B cell (primary cell): ENCODE results near the gene CSNK1G3. TPM values are rescaled to one million over a fixed set of nuclear protein-coding genes. Genes with fewer than 3 reads are reported as not detected.
A peak's percentile ranks its signal among the peaks of the same experiment; 100 is the strongest.

Experiments
- ATAC-seq: fragments of 200-7000 bp; cut with Tn5 transposase; one replicate; pipeline ENCODE4 v1.10.0; 2021; ENCODE audit warnings: low read depth, mild to moderate bottlenecking, moderate number of reproducible peaks, moderate library complexity
- CTCF ChIA-PET: fragments of 350-600 bp; sonication (Branson Sonifier 250); formaldehyde crosslinking; loops from one replicate; lab custom pipeline; 2021; ENCODE audit warnings: antibody characterized with exemption, inconsistent platforms; lab: Charles Lee
- POLR2A ChIA-PET: fragments of 350-600 bp; sonication (Branson Sonifier 250); formaldehyde crosslinking; loops from one replicate; lab custom pipeline; 2021; ENCODE audit warnings: antibody characterized with exemption; lab: Charles Lee
- DNase-seq: peaks from one replicate; pipeline ENCODE4 v3.0.0; 2013
- H2AFZ ChIP-seq: 2 replicates; pipeline ENCODE4 v1.6.1; 2012; ENCODE audit warnings: mild to moderate bottlenecking, low read depth, low read length; ENCODE audit not compliant: insufficient read depth, poor library complexity, severe bottlenecking
- H3K27ac ChIP-seq, 2 donors: 1 replicate in 1 of 2; 2 replicates in 1 of 2; pipeline ENCODE4 v1.5.1; 2012 to 2013; ENCODE audit warnings: low read length in 2 of 2, mild to moderate bottlenecking in 2 of 2, moderate library complexity in 1 of 2
- H3K27me3 ChIP-seq, 4 experiments: fragments of 200-600 bp in 1 of 4; sonication (generic) in 1 of 4; replicated peaks in 1 of 4; 1 replicate in 2 of 4; 2 replicates in 2 of 4; pipeline versions ENCODE4 v1.6.1 to v1.7.0; 2013 to 2016; ENCODE audit warnings: low read length in 3 of 4, mild to moderate bottlenecking in 2 of 4, mixed read lengths in 1 of 4, moderate library complexity in 1 of 4; ENCODE audit not compliant: insufficient read depth in 4 of 4, control insufficient read depth in 3 of 4; ENCODE audit errors: control extremely low read depth in 1 of 4
- H3K36me3 ChIP-seq, 2 experiments: replicated peaks in 1 of 2; 1 replicate in 1 of 2; 2 replicates in 1 of 2; pipeline versions ENCODE4 v1.6.1 to v1.7.1; 2013; ENCODE audit warnings: low read length in 1 of 2; ENCODE audit not compliant: insufficient read depth in 2 of 2, control insufficient read depth in 1 of 2; ENCODE audit errors: control extremely low read depth in 1 of 2, extremely low read depth in 1 of 2
- H3K4me1 ChIP-seq, 2 donors: fragments of 200-600 bp in 1 of 2; sonication (generic) in 1 of 2; 1 replicate in 1 of 2; 2 replicates in 1 of 2; pipeline versions ENCODE4 v1.5.1 to v1.6.1; 2013 to 2017; ENCODE audit warnings: low read length in 2 of 2; ENCODE audit not compliant: control insufficient read depth in 2 of 2, insufficient read depth in 2 of 2
- H3K4me2 ChIP-seq: replicated peaks from 2 replicates; pipeline ENCODE3; 2012; ENCODE audit warnings: mild to moderate bottlenecking, low read depth, low read length; ENCODE audit not compliant: poor library complexity, severe bottlenecking
- H3K4me3 ChIP-seq, 5 experiments: fragments of 200-600 bp in 1 of 5; sonication (generic) in 1 of 5; 1 replicate in 3 of 5; 2 replicates in 2 of 5; pipeline versions ENCODE4 v1.5.1 to v1.7.0; 2011 to 2016; ENCODE audit warnings: low read length in 4 of 5, mild to moderate bottlenecking in 4 of 5, low read depth in 2 of 5, control low read depth in 1 of 5, moderate library complexity in 1 of 5; ENCODE audit not compliant: insufficient read depth in 1 of 5; ENCODE audit errors: control extremely low read depth in 1 of 5, extremely low read depth in 1 of 5
- H3K79me2 ChIP-seq: fragments of 200-600 bp; sonication (generic); one replicate; pipeline ENCODE4 v1.6.0; 2016; ENCODE audit warnings: low read length; ENCODE audit not compliant: control insufficient read depth, insufficient read depth
- H3K9ac ChIP-seq: fragments of 200-600 bp; sonication (generic); 2 replicates; pipeline ENCODE4 v1.6.1; 2017; ENCODE audit warnings: mild to moderate bottlenecking, low read length, moderate library complexity
- H3K9me3 ChIP-seq, 3 donors: one replicate each; pipeline versions ENCODE4 v1.6.1 to v1.7.1; 2013; ENCODE audit warnings: low read length in 2 of 3; ENCODE audit not compliant: control insufficient read depth in 2 of 3, insufficient read depth in 1 of 3; ENCODE audit errors: control extremely low read depth in 1 of 3
- H4K20me1 ChIP-seq: 2 replicates; pipeline ENCODE4 v1.6.0; 2012; ENCODE audit warnings: mild to moderate bottlenecking, low read length; ENCODE audit not compliant: insufficient read depth, control insufficient read depth, poor library complexity, severe bottlenecking
- H3K27ac Mint-ChIP-seq: one replicate; pipeline ENCODE4 v1.8.0; 2021; ENCODE audit warnings: mixed read lengths
- H3K27me3 Mint-ChIP-seq: one replicate; pipeline ENCODE4 v1.8.0; 2021; ENCODE audit warnings: mixed read lengths
- H3K4me1 Mint-ChIP-seq: one replicate; pipeline ENCODE4 v1.8.0; 2021; ENCODE audit warnings: mixed read lengths
- H3K4me3 Mint-ChIP-seq: one replicate; pipeline ENCODE4 v1.8.0; 2021; ENCODE audit warnings: mixed read lengths
- H3K9me3 Mint-ChIP-seq: one replicate; pipeline ENCODE4 v1.8.0; 2022; ENCODE audit warnings: mixed read lengths; ENCODE audit not compliant: insufficient read depth
- CTCF ChIP-seq: fragments of 200-600 bp; IDR thresholded peaks from one replicate; pipeline ENCODE4 v1.8.0; 2022; ENCODE audit warnings: antibody characterized with exemption, mild to moderate bottlenecking
- EZH2 ChIP-seq: IDR thresholded peaks from 2 replicates; pipeline ENCODE4 v1.6.1; 2012; ENCODE audit warnings: borderline replicate concordance, low read depth, mild to moderate bottlenecking, moderate library complexity, low read length; ENCODE audit not compliant: insufficient read depth, poor library complexity, severe bottlenecking
- intact Hi-C: fragments of 100-400 bp; cut with micrococcal nuclease; formaldehyde crosslinking; loops from one replicate; pipeline ENCODE4 v1.10.0; 2022
- polyA plus RNA-seq: library from polyadenylated mRNA; depleted of rRNA; stranded (reverse); fragments of >200 nt; gene quantifications from 2 replicates; pipeline ENCODE4 v1.2.3, GENCODE V29; 2012
- total RNA-seq, 2 donors: library from RNA; stranded (reverse); fragments of 120-200 nt in 1 of 2; gene quantifications; 1 replicate in 1 of 2; 2 replicates in 1 of 2; pipeline versions ENCODE4 v1.2.3 to v1.2.4, GENCODE V29; 2013 to 2022

The CSNK1G3 gene
- total and polyA plus RNA-seq, 2 donors (not counting 1 experiment from before 2014, with no cell fraction given): 20.8 to 140 TPM

GRCh38 chr5:123571927-123572326 lies 60.0 kb downstream of the CSNK1G3 start:
- Histone ChIP-seq H3K9me3 (no peaks in the 10 kb centered on the region), H3K9ac (no peak overlapping the region), H2AFZ (no peak overlapping the region), H3K4me2 (no peak overlapping the region), H3K4me1 (peaks cover 0 to 3% of the 10 kb centered on the region in 2 donors), H3K79me2 (peaks cover 31% of the 10 kb centered on the region), H3K4me3 (no peak overlapping the region), H3K36me3 (peaks cover 6 to 21% of the 10 kb centered on the region in 2 experiments), H4K20me1 (peaks cover 31% of the 10 kb centered on the region), H3K27me3 (no peaks in the 10 kb centered on the region), H3K27ac (no peak overlapping the region)
- no peak for ATAC-seq
- no peaks in the 10 kb centered on the region for H3K27me3 Mint-ChIP-seq
- ChIA-PET POLR2A (no interaction called here), CTCF (interaction anchor here (0.9 kb wide), 1 partner anchor 9 kb away, joined by 3 read pairs; no protein-coding TSS in a partner anchor)
- TF ChIP-seq EZH2 (no peak), CTCF (no peak)
- H3K4me3 Mint-ChIP-seq: no peak overlapping the region
- intact Hi-C loops: no loop called here
- DNase-seq: no peak
- H3K9me3 Mint-ChIP-seq: no peaks in the 10 kb centered on the region
- H3K4me1 Mint-ChIP-seq: peaks cover 29% of the 10 kb centered on the region
- H3K27ac Mint-ChIP-seq: peak overlapping the region; percentile 1

GRCh38 chr5:123578390-123578789 lies 66.4 kb downstream of the CSNK1G3 start:
- intact Hi-C loops: no loop called here
- Mint-ChIP-seq H3K4me3 (no peak overlapping the region), H3K27ac (no peak overlapping the region), H3K4me1 (peaks cover 2% of the 10 kb centered on the region), H3K27me3 (no peaks in the 10 kb centered on the region), H3K9me3 (no peaks in the 10 kb centered on the region)
- Histone ChIP-seq H3K79me2 (no peaks in the 10 kb centered on the region), H3K4me3 (no peak overlapping the region), H3K27ac (no peak overlapping the region), H3K4me1 (no peaks in the 10 kb centered on the region), H3K9ac (no peak overlapping the region), H2AFZ (no peak overlapping the region), H3K27me3 (no peaks in the 10 kb centered on the region), H3K9me3 (peaks cover 0 to 2% (median 0%) of the 10 kb centered on the region in 3 donors), H3K4me2 (no peak overlapping the region), H4K20me1 (peaks cover 4% of the 10 kb centered on the region), H3K36me3 (peaks cover 10 to 33% of the 10 kb centered on the region in 2 experiments)
- ChIA-PET CTCF (interaction anchor here (0.7 kb wide), 1 partner anchor 37 kb away, joined by 3 read pairs; no protein-coding TSS in a partner anchor), POLR2A (no interaction called here)
- ATAC-seq (no peak), DNase-seq (no peak)
- TF ChIP-seq EZH2 (no peak), CTCF (no peak)
